HG03565 (cell line): Measurements from ENCODE around the gene GPR62.

ENCODE experiments used
- ATAC-seq: cut with Tn5 transposase; IDR thresholded peaks from one replicate; pipeline ENCODE4 v1.9.1; 2021; ENCODE audit warnings: mild to moderate bottlenecking, moderate library complexity; ENCODE audit not compliant: unreplicated experiment

The GPR62 gene

DNA sequence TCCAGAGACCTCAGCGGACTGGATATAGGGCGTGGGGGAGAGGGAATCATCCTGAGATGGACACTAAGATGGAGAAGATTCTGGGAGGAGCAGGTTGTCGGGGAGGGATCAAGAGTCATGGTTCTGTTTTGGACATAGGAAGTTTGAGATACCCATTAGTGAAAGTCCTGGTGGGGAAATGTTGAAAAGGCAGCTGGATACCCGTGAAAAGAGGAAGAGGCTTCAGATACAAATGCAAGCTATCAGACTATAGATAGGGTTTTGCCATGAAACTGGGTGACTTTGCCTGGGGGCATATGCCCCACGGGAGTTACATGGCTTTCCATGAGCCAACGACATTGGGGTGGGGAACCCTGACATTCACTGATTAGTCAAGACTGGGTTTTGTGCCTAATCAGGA lies 1.1 kb upstream of the GPR62 start:
- ATAC-seq: no peak

- ATAC-seq: no peak
Observed at GRCh38 chr3:51954713-51955112, 468 bp upstream of the GPR62 start.

GRCh38 chr3:51955893-51956770 lies 951 bp downstream of the GPR62 start:
- no peak for ATAC-seq

GRCh38 chr3:51957520-51958205 lies 2.5 kb downstream of the GPR62 start:
- ATAC-seq: no peak

DNA sequence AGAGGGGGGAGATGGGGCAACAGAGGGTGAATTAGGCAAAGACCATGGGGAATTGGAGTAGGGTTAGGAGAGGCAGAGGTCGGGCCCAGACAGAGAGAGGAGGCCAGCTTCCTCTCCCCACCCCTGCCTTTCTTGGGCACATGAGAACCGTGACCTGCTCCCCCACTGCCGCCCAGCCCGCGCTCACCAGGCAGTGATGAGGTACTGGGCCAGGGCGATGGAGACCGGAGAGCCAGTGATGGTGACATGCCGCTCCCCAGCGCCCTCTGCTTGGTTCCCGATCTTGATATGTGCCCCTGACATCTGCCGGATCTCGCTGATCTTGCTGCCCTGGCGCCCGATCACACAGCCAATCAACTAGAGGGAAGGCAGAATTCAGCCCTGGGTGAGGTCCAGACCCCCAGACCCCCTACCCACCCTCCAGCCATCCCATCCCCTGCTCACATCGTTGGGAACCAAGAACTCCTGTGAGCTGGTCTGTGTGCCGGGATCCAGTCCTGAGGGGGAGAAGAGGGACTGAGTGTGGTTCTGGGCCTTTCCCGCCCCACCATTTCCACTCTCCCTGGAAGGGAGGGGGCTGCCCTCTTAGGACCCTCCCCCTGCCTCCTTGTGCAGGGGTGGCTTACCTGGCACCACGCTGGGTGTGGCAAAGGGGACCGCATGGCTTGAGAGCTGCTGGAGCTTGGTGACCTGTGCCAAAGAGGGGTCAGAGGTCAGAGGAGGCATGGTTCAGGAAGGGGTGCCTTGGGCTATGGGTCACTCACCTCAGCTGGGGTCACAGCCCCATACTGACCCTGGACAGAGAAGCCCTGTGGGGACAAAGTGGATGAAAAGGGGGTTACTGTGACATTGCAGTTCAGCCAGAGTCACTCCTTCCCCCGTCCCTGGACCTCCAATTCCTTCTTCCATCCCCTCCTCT lies 3.7 kb downstream of the GPR62 start:
- ATAC-seq: no peak

DNA sequence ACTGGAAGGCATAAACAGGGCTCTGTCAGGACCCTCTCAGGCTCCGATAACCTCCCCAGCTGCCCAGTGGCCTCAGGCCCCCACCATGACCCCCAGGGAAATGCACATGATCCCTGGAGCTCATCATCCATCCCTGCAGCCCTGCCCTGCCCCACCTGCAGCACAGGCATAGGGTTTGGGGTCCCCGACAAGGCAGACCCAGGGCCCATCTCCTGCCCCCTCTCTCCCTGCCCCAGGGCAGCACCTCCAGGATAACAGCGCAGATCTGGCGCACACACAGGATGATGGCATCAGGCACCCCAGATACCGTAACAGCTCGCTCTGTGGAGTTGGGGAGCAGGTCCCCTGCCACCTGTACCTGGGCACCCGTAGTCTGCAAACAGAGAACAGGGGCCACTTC lies 4.5 kb downstream of the GPR62 start:
- no peak for ATAC-seq

DNA sequence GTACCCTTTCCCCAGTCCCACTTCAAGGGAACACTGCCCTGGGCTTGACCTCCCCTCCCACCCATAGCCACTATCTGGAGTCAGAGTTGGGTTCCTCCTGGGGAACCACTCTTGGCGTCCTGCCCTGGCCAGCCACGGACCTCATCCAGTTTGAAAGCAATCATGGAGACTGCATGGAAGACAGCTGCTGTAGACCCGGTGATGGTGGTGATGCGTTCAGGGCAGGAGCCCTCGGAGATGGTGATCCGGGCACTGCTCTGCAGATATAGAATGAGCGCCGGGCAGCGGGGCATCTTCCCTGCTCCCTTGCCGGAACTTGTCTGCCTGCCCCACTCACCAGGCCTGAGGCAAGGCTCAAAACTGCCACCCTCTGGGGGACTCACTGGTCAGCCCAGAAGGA lies 5.2 kb downstream of the GPR62 start:
- no peak for ATAC-seq

- ATAC-seq: no peak
Observed at GRCh38 chr3:51961011-51961410, 5.8 kb downstream of the GPR62 start.

DNA sequence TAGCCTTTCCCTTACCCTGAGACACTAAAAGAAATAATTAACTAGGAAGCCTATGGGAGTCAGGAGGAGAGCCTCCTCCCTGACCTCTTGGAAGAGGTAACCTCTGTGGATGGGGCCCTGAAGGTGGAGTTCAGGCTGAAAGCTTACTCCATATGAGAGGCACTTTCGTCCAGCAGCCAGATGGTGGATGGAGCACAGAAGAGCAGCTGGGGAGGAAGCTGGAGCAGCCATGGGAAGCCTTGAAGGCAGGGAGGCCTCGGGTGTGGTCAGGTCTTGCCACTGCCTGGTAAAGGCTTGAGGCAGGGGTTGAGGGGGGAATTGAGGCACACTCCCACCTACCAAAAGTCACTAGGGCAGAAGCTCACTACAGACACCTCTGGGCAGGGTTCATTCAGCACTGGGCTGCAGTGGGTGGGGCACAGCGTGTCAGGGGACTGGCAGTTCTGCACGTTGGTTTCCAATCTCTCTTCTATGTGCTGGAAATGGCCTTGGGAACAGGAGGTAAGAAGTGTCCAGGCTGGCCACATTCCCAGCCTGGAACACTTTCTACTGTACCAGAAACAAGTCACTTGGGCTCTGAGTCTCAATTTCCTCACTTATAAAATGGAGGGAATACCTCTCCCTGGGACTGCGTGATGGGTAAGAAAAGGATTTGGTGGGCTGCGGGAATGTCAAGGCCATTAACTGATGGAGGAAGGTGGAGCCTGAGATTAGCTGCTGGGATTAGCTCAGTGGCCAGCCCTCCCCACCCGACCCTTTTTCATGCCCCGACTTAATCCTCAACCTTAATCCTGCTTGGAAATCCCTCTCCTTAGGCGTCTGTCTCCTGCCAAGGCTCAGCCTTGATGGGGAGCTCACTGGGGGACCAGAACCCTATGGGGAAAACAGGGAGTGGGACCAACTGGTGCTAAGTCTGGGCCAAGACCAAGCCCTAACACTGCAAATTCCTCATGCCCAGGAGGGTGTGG lies 6.7 kb downstream of the GPR62 start:
- no peak for ATAC-seq

DNA sequence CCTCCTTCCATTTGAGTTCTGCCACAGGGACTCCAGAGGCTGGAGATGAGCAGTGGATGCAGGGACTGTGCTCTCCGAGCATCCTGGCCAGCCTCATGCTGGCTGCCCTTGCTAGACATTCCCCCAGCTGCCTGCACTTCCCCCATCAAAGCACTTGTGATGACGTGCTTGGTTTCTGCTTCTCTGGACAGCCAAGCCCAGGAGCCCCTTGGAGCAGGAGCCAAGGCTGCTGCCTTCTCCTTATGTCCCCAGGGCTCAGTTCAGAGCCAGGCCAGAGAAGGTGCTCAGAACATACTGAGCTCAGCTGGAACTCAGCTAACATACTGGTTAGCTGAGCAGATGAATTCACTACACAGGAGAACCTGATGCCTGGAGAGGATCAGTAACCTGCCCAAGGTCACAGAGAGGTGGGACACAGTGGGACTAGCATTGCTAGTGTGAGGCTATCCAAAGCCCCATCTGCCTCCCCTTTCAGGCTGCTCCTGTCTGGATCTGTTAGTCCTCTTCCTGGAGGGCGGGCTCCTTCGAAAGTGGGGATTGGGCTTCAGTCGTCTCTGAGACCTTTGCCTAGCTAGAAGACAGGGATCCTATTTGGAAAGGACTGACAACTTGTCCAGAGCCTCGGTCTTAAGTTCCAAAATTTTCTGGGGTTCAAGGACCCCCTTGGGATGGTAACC lies 7.8 kb downstream of the GPR62 start:
- ATAC-seq: no peak

GRCh38 chr3:51963951-51964451 lies 8.8 kb downstream of the GPR62 start:
- no peak for ATAC-seq

DNA sequence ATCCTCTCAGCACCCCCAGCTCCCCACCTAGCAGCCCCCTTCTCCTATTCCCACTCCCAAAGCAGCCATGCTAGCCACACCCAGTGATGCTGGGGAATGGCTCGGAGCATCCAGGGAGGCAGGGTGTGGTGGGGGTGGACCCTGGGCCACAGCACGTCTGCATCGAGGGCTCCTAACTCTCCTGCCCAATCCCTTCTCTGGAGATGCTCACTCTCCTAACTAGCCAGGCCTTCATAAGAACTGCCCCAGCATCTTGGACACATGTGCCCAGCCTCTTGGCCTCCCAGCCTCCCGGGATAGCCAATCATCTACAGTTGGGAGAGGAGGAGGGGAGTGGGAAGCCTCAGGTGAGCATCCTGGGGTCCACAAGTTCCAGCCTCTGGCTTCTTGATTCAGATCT lies 9.3 kb downstream of the GPR62 start:
- no peak for ATAC-seq

- ATAC-seq: no peak
Observed at GRCh38 chr3:51966016-51966415, 10.8 kb downstream of the GPR62 start.

DNA sequence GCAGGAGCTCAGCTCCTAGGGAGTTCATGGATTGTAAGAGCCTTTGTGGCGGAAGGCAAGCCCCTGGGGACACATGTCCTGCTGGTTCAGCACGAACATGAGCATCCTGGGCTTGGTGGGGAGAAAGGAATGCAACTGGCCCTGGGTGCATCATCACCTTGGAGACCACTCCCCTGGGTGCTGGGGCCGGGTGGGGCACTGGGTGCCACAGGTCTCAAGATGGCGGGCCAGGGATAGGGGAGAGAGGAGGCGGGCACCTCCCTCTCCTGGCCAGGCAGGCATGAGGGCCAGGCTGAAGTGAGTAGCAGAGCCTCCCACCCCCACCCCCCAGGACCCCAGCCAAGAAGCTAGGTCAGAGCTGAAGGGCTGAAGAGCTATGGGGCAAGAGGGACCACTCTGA lies 11.3 kb downstream of the GPR62 start:
- ATAC-seq: no peak

- no peak for ATAC-seq
Observed at GRCh38 chr3:51966922-51967383, 11.8 kb downstream of the GPR62 start.

- no peak for ATAC-seq
Observed at GRCh38 chr3:51967384-51968169, 12.4 kb downstream of the GPR62 start, which contains the start of gene PCBP4. Gene PCBP4 (minus strand): TSS chr3:51967454. CDS start chr3:51961240, 6,214 bp downstream.

- no peak for ATAC-seq
Observed at GRCh38 chr3:51968170-51968775, 13.1 kb downstream of the GPR62 start.
